DOHH2 (cell line): ENCODE data around the gene DNPH1.

Source experiments
- CTCF ChIP-seq: fragments of 200-600 bp; sonication (generic); IDR thresholded peaks from one replicate; pipeline ENCODE4 v1.5.1; 2014; ENCODE audit warnings: antibody characterized with exemption, mild to moderate bottlenecking, low read depth, low read length; ENCODE audit not compliant: poor library complexity, severe bottlenecking
- EZH2phosphoT487 ChIP-seq: fragments of 200-600 bp; sonication (generic); IDR thresholded peaks from 2 replicates; pipeline ENCODE4 v1.6.1; 2017; ENCODE audit warnings: borderline replicate concordance, mild to moderate bottlenecking, antibody characterized with exemption, low read length, moderate library complexity, mixed read lengths

- TF ChIP-seq CTCF = no peak
- no peak for TF ChIP-seq EZH2phosphoT487
These were observed 1.8 kb upstream of the DNPH1 start for GRCh38 chr6:43231053-43231452.
